NCI-H2227 (cell line): ENCODE data around the gene PKD1.

Experiments
- DNase-seq: peaks from one replicate; lab custom pipeline; 2025; ENCODE audit not compliant: unreplicated experiment; lab: John Stamatoyannopoulos, UW

PKD1 gene

GRCh38 chr16:2135770-2136490 is at the start of gene PKD1:
PKD1 (minus strand) TSS chr16:2135898; CDS start chr16:2135689, 209 bp downstream.
- DNase-seq: peak; percentile 94

DNA sequence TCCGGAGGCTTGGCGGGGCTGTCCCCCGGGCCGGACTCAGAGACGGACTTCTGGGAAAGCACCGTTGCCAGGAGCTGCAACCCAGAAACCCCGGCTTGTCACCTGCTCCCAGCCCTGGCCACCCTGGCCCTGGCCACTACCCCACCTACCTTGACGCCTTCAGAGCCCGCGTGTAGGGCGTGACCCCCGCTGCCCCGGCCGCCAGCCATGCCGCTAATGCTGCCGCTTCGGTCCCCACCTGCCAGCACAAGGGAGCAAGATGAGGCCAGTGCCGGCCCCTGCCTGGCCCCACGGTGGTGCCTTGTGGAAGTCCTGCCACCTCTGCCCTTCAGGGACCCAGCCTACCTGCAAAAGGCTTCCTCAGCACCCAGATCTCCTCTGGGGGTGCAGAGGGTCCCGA is 49.3 kb upstream of the PKD1 start:
- no peak for DNase-seq

DNA sequence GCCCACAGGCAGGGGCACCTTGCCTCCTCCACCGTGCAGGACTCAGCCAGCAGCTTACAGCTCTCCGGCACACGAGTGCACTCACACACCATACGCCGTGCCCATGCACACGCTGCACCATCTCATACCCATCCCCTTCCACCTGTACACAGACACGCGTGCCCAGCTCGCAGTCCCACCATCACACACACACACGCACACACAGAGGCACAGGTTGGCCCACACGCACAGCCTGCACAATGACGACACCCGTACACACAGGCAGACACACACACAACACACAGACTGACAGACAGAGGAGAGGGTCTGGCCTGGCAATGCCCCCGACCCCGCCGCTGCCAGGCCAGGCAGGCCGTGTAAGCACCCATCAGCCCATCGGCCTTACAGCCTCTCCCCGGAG is 48.6 kb upstream of the PKD1 start:
- DNase-seq: no peak

DNA sequence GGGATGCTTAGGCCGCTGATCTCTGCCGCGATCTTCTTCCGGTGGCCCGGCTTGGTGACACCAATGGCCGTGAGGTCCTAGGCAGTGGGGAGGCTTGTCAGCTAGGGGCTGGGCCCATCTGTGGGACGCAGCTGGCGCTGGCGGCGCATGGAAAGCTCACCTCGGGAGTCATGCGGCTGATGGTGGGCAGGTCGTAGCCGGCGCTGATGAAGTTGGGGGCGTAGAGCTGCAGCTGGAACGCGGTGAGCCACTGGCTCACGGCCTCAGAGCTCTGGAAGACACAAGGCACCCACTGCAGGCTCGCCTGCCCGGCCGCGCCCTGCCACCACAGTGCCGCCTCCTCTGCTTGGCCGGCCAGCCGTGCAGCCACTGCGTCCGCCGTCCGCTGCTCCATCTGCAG is 48.0 kb upstream of the PKD1 start:
- no peak for DNase-seq

- no peak for DNase-seq
Observed at GRCh38 chr16:2181952-2182351, 46.3 kb upstream of the PKD1 start.

- no peak for DNase-seq
Observed at GRCh38 chr16:2180962-2181923, 45.5 kb upstream of the PKD1 start.

- no peak for DNase-seq
Observed at GRCh38 chr16:2180461-2180860, 44.8 kb upstream of the PKD1 start.

DNA sequence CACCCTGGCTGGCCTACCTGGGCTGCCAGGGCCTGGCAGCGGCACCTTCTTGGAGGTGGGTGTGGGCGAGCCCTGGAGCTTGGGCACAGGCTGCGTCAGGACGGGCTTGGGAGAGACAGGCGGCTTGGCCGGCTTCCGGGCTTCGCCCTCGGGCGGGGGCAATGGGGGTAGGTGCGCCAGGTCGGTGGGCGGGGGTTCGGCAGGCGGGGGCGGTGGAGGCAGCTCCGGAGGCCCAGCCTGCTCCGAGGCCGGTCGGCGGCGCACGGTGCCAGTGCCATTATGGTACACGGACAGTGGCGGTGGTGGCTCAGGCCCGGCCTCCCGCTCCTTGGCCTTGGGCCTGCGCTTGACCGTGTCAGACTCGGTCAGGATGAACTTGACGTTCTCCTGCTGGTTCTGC is 43.9 kb upstream of the PKD1 start:
- no peak for DNase-seq

DNA sequence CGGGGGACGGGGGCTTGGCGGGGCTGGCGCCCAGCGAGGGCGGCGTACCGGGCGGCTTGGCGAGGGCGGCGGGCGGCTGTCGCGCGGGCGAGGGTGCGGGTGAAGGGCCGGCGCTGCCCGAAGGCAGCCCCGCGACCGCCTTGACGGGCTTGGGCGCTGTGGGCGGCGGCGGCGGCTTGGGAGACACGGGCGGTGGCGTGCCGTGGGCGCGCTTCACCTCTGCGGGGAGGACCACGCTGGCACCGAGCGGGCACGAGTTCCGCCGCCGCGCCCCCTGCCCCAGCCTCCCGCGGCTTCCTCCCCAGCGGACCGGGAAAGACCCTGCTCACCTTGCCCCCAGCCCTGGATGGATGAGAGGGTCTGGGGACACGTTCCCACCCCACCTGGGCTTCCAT is 43.4 kb upstream of the PKD1 start:
- no peak for DNase-seq

- DNase-seq: no peak
Observed at GRCh38 chr16:2178321-2179106, 42.8 kb upstream of the PKD1 start.

DNA sequence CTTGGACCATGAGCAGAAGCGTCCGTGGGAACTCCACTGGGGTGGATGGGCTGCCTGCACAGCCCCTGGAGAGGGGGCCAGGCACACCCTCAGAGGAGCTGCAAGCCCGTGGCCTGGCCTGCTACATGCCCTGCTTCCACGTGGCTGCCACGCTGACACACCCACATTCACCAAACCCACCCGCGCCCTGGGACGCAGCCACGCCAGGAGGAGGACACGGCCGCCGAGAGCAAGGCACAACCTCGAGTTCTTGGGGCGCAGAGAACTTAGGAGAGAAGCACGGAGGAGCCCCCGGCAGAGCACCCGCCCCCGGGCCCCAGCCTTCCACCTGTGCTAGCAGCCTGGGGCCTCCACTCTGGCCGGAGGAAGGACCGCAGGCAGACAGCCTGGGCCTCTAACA is 41.9 kb upstream of the PKD1 start:
- no peak for DNase-seq

DNA sequence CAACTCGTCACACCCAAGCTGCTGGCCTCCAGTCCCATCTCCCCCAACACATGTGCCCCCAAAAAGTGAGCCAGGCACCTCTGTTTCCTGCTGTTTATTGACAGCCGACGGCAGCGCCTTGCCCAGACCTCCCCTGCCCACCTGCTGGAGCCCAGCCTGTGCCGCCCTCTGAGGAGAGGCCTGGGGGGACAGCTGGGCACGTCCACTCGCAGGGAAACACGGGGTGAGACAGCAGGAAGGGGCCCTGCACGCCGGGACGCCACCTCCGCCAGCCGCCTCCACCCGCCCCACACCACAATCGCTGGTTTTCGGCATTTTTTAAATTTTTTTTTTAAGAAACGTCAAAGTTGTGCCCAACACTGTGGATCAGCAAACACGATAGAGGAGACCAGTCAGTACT is 41.4 kb upstream of the PKD1 start:
- DNase-seq: no peak

DNA sequence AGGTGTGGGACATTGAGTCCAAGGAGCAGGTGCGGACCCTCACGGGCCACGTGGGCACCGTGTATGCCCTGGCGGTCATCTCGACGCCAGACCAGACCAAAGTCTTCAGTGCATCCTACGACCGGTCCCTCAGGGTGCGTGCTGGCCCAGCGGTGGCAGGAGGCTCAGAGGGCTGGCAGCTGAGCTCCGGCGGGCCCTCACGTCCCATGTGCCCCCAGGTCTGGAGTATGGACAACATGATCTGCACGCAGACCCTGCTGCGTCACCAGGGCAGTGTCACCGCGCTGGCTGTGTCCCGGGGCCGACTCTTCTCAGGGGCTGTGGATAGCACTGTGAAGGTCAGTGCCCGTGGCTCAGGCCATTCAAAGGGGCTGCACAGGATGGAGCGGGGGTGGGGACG is 40.3 kb upstream of the PKD1 start:
- no peak for DNase-seq

- DNase-seq: no peak
Observed at GRCh38 chr16:2175454-2175853, 39.8 kb upstream of the PKD1 start.

GRCh38 chr16:2174396-2175131 is 38.9 kb upstream of the PKD1 start:
- peak; percentile 94 for DNase-seq

DNA sequence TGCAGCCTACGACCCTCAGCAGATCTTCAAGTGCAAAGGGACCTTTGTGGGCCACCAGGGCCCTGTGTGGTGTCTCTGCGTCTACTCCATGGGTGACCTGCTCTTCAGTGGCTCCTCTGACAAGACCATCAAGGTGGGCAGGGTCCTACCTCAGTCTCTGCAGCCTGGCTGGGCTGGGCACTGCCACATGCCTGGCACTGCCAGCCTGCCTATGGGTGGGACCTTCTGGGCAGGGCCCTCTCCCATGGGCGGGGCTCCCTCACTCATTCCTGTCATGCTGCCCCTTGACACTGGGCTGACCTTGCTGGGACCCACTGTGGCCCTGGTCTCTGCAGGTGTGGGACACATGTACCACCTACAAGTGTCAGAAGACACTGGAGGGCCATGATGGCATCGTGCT is 38.2 kb upstream of the PKD1 start:
- no peak for DNase-seq

DNA sequence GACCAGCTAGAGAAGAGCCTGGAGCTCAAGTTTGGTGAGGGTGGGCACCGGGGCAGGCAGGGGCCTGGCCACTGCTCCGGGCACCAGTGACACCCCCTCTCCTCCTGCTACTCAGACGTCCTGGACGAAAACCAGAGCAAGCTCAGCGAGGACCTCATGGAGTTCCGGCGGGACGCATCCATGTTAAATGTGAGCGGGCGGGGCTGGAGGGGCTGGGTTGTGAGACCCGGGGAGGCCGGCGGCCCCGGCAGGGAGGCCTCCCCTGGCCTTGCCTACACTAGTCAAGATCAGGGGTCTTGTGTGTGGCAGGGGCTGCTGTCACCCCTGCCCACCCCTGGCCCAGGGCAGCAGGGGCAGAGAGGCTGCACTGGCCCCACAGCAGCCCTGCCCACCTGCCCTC is 37.7 kb upstream of the PKD1 start:
- DNase-seq: no peak

- DNase-seq: no peak
Observed at GRCh38 chr16:2172688-2173335, 37.1 kb upstream of the PKD1 start.

GRCh38 chr16:2171601-2172178 is 36.0 kb upstream of the PKD1 start:
- DNase-seq: no peak
